GM12892 (cell line): ENCODE data around the gene UBXN7.

Experiments
- POLR2A ChIP-seq: IDR thresholded peaks from 2 replicates; pipeline ENCODE4 v1.6.1; 2011; ENCODE audit warnings: low read depth, low read length, control low read depth
- POLR2AphosphoS5 ChIP-seq: IDR thresholded peaks from 2 replicates; pipeline ENCODE4 v1.6.1; 2011; ENCODE audit warnings: low read depth, low read length, control low read depth
- TAF1 ChIP-seq: IDR thresholded peaks from 2 replicates; pipeline ENCODE4 v1.6.1; 2011; ENCODE audit warnings: low read depth, mild to moderate bottlenecking, control low read depth, low read length, borderline replicate concordance

- no peak for TF ChIP-seq POLR2A
- TF ChIP-seq TAF1 = no peak
- TF ChIP-seq POLR2AphosphoS5 = no peak
Observed at GRCh38 chr3:196323691-196324090, 108.5 kb downstream of the UBXN7 start.
